GM23248 (cell line): ENCODE measurements around the gene MTA3.

ENCODE experiments used
- EZH2 ChIP-seq: fragments of 200-600 bp; sonication (generic); IDR thresholded peaks from 2 replicates; pipeline ENCODE4 v1.6.1; 2018; ENCODE audit warnings: antibody characterized with exemption, mild to moderate bottlenecking; ENCODE audit not compliant: insufficient read depth, poor library complexity, severe bottlenecking
- EZH2phosphoT487 ChIP-seq: fragments of 200-600 bp; sonication (generic); IDR thresholded peaks from 2 replicates; pipeline ENCODE4 v1.6.1; 2018; ENCODE audit warnings: antibody characterized with exemption, moderate library complexity, mild to moderate bottlenecking, low read depth; ENCODE audit not compliant: insufficient read depth

GRCh38 chr2:42762823-42763804, 194.7 kb downstream of the MTA3 start:
- TF ChIP-seq EZH2 (no peak), EZH2phosphoT487 (no peak)
